ENCODE data around the gene GRIK4. TPM values are rescaled to one million over a fixed set of nuclear protein-coding genes. Genes with fewer than 3 reads are reported as not detected.

GRIK4 gene
- total RNA-seq, 1 donor from 2014 or later = 0.36 TPM

GRCh38 chr11:120536797-120537169, 25.2 kb downstream of the GRIK4 start:
- Mint-ChIP-seq H3K9me3 (peaks cover 3% of the 10 kb centered on the region), H3K36me3 (no peaks in the 10 kb centered on the region), H3K27me3 (ENCODE audit: insufficient read depth, low read depth) (peaks cover 11% of the 10 kb centered on the region), H3K4me1 (peaks cover 40% of the 10 kb centered on the region), H3K27ac (no peak overlapping the region), H3K4me3 (no peak overlapping the region)
- H3K9ac ChIP-seq = no peak overlapping the region
- H3K79me2 ChIP-seq (ENCODE audit: low read depth) = no peaks in the 10 kb centered on the region
- H3K4me2 ChIP-seq = no peak overlapping the region
- TF ChIP-seq CTCF (IDR thresholded peaks at IDR 0.05) (no peak), EZH2phosphoT487 (IDR thresholded peaks at IDR 0.05) (no peak), EZH2 (IDR thresholded peaks at IDR 0.05) (no peak)
- H3K36me3 ChIP-seq = no peaks in the 10 kb centered on the region
- no peaks in the 10 kb centered on the region for H3K9me3 ChIP-seq (ENCODE audit: low read depth)
- H3K27me3 ChIP-seq = no peaks in the 10 kb centered on the region
- H3K4me1 ChIP-seq = peaks cover 32% of the 10 kb centered on the region
- H4K20me1 ChIP-seq (ENCODE audit: low read depth) = peaks cover 12% of the 10 kb centered on the region
- H3K4me3 ChIP-seq = no peak overlapping the region
- no peak overlapping the region for H3K27ac ChIP-seq
- no peak for DNase-seq (ENCODE audit: low spot score)
- no peak overlapping the region for H2AFZ ChIP-seq (replicated peaks)
- H3F3A ChIP-seq (ENCODE audit: low read depth) = peaks cover 14% of the 10 kb centered on the region

GRCh38 chr11:120537996-120538395, 26.4 kb downstream of the GRIK4 start:
- Histone ChIP-seq H3F3A (ENCODE audit: low read depth) (peaks cover 4% of the 10 kb centered on the region), H3K9ac (no peak overlapping the region), H3K27ac (no peak overlapping the region), H4K20me1 (ENCODE audit: low read depth) (peaks cover 3% of the 10 kb centered on the region), H2AFZ (replicated peaks) (no peak overlapping the region), H3K4me2 (no peak overlapping the region), H3K36me3 (no peaks in the 10 kb centered on the region), H3K4me1 (peaks cover 22% of the 10 kb centered on the region), H3K4me3 (no peak overlapping the region), H3K9me3 (ENCODE audit: low read depth) (no peaks in the 10 kb centered on the region), H3K79me2 (ENCODE audit: low read depth) (no peaks in the 10 kb centered on the region), H3K27me3 (no peaks in the 10 kb centered on the region)
- H3K27ac Mint-ChIP-seq = no peak overlapping the region
- no peaks in the 10 kb centered on the region for H3K36me3 Mint-ChIP-seq
- peaks cover 8% of the 10 kb centered on the region for H3K27me3 Mint-ChIP-seq (ENCODE audit: insufficient read depth, low read depth)
- H3K9me3 Mint-ChIP-seq = peaks cover 7% of the 10 kb centered on the region
- TF ChIP-seq EZH2 (IDR thresholded peaks at IDR 0.05) = no peak
- no peak for TF ChIP-seq CTCF (IDR thresholded peaks at IDR 0.05)
- TF ChIP-seq EZH2phosphoT487 (IDR thresholded peaks at IDR 0.05) = no peak
- peaks cover 31% of the 10 kb centered on the region for H3K4me1 Mint-ChIP-seq
- no peak for DNase-seq (ENCODE audit: low spot score)
- no peak overlapping the region for H3K4me3 Mint-ChIP-seq

- Histone ChIP-seq H3K9me3 (ENCODE audit: low read depth) (no peaks in the 10 kb centered on the region), H3K4me1 (peaks cover 22% of the 10 kb centered on the region), H3K4me3 (no peak overlapping the region), H3K79me2 (ENCODE audit: low read depth) (no peaks in the 10 kb centered on the region), H3K9ac (no peak overlapping the region), H3K4me2 (no peak overlapping the region), H3K27ac (no peak overlapping the region), H2AFZ (replicated peaks) (no peak overlapping the region), H3K27me3 (no peaks in the 10 kb centered on the region), H3K36me3 (no peaks in the 10 kb centered on the region), H4K20me1 (ENCODE audit: low read depth) (no peaks in the 10 kb centered on the region), H3F3A (ENCODE audit: low read depth) (no peaks in the 10 kb centered on the region)
- Mint-ChIP-seq H3K36me3 (no peaks in the 10 kb centered on the region), H3K27ac (peak overlapping the region; percentile 76), H3K4me3 (no peak overlapping the region), H3K9me3 (peaks cover 7% of the 10 kb centered on the region), H3K4me1 (peaks cover 30% of the 10 kb centered on the region), H3K27me3 (ENCODE audit: insufficient read depth, low read depth) (peaks cover 8% of the 10 kb centered on the region)
- TF ChIP-seq EZH2 (IDR thresholded peaks at IDR 0.05) = no peak
- TF ChIP-seq EZH2phosphoT487 (IDR thresholded peaks at IDR 0.05) = no peak
- TF ChIP-seq CTCF (IDR thresholded peaks at IDR 0.05) = no peak
- no peak for DNase-seq (ENCODE audit: low spot score)
Observed at GRCh38 chr11:120538707-120539106, 27.2 kb downstream of the GRIK4 start.
